ENCODE data around the gene DIP2C.
"Not testable (repeated sequence)": the region's sequence is repeated elsewhere in the genome, so short reads cannot be mapped to it uniquely, and the experiment has no call there.

The DIP2C gene

DNA sequence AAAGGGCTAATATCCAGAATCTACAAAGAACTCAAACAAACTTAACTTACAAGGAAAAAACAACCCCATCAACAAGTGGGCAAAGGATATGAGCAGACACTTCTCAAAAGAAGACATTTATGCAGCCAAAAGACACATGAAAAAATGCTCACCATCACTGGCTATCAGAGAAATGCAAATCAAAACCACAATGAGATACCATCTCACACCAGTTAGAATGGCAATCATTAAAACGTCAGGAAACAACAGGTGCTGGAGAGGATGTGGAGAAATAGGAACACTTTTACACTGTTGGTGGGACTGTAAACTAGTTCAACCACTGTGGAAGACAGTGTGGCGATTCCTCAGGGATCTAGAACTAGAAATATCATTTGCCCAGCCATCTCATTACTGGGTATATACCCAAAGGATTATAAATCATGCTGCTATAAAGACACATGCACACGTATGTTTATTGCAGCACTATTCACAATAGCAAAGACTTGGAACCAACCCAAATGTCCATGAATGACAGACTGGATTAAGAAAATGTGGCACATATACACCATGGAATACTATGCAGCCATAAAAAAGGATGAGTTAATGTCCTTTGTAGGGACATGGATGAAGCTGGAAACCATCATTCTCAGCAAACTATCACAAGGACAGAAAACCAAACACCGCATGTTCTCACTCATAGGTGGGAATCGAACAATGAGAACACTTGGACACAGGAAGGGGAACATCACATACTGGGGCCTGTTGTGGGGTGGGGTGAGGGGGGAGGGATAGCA lies 423.5 kb downstream of the DIP2C start:
- not testable (repeated sequence) for DNase-seq (ENCODE audit: low read depth)

DNA sequence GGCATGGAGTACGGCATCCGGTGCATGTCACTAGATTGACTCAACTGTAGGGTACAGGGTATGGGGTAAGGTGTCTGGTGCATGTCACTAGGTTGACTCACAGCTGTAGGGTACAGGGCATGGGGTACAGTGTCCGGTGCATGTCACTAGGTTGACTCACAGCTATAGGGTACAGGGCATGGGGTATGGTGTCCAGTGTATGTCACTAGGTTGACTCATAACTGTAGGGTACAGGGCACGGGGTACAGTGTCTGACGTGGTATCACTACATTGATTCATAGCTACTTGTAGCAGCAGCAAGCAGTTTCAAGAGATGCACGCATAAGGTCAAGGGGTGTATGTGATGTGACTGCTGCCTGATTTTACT lies 424.4 kb downstream of the DIP2C start:
- not testable (repeated sequence) for DNase-seq (ENCODE audit: low read depth)

DNA sequence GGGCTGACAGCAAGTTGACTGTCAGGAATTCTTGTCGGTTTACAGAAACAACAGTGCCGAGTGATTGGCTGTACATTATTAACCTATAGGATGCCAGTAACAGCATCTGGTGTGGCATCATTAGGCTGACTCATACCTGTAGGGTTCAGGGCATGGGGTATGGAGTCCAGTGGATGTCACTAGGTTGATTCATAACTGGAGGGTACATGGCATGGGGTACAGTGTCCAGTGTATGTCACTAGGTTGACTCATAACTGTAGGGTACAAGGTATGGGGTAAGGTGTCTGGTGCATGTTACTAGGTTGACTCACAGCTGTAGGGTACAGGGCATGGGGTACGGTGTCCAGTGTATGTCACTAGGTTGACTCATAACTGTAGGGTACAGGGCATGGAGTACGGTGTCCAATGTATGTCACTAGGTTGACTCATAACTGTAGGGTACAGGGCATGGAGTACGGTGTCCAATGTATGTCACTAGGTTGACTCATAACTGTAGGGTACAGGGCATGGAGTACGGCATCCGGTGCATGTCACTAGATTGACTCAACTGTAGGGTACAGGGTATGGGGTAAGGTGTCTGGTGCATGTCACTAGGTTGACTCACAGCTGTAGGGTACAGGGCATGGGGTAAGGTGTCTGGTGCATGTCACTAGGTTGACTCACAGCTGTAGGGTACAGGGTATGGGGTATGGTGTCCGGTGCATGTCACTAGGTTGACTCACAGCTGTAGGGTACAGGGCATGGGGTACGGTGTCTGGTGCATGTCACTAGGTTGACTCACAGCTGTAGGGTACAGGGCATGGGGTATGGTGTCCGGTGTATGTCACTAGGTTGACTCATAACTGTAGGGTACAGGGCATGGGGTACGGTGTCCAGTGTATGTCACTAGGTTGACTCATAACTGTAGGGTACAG lies 425.1 kb downstream of the DIP2C start:
- not testable (repeated sequence) for DNase-seq (ENCODE audit: low read depth)

DNA sequence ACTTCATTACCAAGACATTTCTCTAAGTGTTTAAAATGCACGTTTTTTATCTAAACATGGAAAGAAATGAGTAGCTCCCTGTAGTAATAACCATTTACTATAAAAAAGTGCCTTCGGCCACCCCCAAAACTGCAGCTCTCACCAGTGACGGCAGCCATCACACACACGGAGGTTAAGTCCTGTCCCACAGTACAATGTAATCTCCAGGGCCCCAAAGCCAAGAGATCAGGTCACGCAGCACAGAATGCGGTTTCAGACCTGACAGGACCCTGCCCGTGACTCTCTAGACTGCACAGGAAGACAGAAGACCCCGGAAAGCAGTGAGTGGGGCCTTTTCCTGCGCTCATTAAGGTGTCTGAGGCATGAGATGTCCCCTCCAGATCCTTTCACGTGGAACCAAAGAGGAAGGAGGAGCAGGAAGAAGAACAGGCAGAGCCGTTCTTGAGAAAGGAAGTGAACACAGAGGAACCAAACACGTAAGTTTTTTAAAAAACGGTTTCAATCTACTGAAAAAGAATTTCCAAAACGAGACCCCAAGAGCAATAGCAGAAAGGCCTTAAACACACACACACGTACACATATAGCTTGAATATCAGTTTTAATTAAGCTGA lies 428.5 kb downstream of the DIP2C start:
- no peak for DNase-seq (ENCODE audit: low read depth)

DNA sequence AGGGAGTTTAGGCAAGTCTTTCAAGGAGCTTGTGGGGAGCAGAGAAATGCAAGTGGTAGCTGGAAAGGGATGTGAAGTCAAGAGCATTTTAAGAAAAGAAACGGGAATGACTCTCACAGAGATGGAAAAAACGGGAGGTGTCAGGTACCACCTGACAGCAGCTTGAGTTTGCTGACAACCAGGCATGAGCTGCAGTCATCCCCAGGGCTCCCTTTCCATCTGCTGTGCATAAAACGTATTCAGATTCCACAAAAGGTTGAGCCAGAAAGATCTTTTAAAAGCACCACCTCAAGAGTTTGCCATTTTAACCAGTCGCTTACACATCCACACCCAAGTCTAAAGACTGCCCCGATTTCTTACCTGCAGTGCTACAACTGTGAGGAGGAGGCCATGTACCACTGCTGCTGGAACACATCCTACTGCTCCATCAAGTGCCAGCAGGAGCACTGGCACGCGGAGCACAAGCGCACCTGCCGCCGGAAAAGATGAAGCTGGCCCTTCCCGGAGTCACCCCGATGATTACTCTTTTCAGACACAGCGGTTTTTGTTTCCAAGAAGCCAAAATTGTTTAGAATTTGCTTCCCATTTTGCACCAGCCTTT lies 437.4 kb downstream of the DIP2C start:
- DNase-seq (ENCODE audit: low read depth): no peak

DNA sequence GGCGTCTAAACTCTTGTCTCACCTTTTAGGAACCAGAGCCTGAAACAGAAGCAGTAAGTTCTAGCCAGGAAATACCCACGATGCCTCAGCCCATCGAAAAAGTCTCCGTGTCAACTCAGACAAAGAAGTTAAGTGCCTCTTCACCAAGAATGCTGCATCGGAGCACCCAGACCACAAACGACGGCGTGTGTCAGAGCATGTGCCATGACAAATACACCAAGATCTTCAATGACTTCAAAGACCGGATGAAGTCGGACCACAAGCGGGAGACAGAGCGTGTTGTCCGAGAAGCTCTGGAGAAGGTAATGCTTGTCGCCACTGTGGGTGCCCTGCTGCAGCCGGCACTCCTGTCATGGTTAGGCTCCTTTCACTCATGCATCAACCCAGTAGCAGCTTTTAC lies 441.2 kb downstream of the DIP2C start:
- DNase-seq (ENCODE audit: low read depth): no peak

DNA sequence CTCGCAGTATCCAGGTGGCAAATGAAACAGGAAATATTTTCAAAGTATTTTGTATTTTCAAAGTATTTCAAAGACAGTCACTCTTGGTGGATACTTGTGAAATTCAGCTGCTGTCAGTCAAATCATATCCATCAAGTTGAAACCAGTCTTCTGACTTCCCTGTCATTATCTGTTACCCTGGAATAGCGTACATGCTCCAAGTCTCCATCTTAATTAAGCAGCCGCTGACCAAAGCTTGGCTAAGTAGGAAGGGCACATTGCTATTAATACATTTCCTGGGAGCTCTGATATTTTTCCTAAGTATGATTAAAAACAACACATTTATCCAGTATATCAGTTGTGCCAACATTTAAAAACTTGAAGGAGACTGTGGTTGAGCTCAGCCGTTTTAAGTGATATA lies 442.0 kb downstream of the DIP2C start:
- no peak for DNase-seq (ENCODE audit: low read depth)

DNA sequence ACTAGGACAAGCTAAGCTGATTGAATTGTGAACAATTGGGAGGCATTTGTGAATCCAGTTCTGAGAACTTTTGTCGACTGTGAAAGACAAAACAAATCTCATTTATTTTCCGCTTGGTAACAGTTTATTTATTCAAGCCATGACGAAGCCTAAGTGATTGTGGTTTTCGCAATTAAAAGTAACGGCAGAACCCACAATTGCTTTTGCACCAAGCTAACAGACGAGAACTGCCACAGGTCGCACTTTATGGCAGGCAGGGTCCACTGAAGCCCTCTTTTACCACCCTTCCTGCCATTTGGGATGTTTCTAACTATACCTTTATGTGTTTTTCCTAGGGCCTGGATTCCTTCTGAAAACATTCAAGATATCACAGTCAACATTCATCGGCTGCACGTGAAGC lies 443.0 kb downstream of the DIP2C start:
- no peak for DNase-seq (ENCODE audit: low read depth)

DNA sequence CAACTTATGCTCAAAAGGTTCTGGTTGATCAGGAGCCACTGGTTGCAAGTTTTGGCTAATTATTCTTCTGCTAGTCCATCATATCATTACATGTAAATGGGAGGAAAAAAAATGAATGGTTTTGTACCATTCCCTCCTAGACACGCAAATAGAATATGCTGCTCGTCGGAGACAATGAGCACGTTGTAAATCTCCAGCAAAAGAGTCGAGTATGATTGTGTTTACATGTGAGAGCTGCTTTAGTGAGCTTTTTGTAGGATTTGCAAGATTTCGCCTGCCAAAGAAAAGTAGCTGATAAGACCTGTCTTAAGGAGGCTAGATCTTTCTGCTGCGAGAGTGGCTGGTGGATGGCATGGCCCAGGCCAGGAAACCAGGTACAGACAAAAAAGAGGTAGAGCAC lies 445.2 kb downstream of the DIP2C start:
- no peak for DNase-seq (ENCODE audit: low read depth)

GRCh38 chr10:241966-242643 lies 447.4 kb downstream of the DIP2C start:
- DNase-seq (ENCODE audit: low read depth): no peak

DNA sequence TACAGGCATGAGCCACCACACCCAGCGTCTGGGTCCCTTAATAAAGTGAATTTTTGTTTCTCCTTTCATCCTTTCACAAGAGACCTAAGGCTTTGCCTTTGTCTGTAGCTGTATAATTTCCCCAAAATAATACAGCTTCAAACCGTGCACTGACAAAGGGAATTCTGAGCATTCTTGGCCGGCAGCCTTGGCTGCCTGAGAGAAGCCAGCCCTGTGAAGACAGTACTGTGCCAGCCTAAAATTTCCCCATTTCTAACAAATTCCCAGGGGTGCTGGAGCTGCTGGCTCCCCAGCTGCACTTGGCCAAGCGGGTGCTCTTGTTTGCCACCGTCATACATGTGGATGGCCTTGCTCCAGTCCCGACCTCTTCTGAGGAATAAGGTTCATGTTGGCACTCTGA lies 448.0 kb downstream of the DIP2C start:
- DNase-seq (ENCODE audit: low read depth): no peak

DNA sequence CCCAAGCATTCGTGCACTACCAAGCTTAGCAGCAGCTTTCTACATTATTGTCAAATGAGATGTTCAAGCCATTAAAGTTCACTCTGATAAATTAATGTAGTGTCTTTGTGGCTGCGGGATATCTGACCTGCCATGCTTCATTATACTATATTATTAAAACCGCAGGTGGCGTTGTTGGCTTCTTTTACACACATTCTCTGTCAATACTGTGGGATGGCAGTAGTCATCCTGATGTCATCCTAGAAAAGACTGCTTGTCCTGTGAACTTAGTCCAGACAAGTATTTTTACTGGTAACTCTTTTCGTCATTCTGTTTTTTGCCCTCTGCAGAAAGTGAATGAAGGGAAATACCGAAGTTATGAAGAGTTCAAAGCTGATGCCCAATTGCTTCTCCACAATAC lies 450.4 kb downstream of the DIP2C start:
- DNase-seq (ENCODE audit: low read depth): no peak

GRCh38 chr10:235915-236314 lies 453.6 kb downstream of the DIP2C start:
- no peak for DNase-seq (ENCODE audit: low read depth)

DNA sequence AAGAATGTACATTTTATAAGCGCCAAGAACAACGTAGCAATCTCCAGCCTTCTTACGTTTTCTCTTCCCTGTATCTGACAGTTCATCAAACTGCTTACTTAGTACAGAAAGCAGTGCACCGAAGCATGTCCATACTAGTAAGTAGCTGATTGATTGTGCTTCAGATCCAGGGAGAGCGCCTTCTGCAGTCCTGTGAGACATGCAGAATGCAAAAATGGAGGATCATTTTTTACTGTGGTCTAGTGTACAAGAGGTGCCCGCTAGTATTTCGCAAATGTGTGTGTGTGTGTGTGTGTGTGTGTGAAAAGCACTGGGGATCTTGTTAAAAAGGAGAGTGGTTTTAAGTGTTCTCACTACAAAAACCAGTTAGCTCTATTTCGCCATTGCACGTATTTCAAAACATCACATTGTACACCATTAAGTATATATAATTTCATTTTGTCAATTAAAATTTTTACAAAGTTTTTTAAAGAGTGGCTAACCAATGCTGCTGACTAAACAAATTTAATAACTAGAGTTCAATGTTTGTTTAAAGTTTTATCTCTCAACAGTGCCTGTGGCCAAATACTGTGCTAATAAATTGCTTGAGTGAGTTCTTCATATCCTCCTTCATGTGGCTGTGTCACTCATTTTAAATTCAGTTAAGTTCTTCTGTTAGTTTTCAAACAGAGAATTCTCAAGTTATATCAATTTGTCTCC lies 454.6 kb downstream of the DIP2C start:
- no peak for DNase-seq (ENCODE audit: low read depth)

DNA sequence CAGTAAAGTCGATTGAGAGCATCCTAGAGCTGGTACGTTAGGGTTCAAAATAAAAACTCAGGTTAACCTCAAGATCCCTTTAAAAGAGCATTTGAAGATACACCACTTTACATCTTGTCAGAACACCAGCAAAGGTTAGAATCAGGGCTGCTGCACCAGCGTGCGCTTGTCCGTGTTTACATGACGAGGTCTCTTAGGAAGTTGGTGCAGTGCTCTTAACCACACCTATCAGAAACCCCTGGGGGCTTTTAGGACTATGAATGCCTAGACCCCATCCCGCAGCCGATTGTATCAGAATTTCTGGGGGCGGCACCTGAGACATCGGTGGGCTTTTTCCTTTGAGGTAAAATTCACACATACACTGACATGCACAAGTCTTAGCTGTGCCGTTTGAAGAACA lies 456.6 kb downstream of the DIP2C start:
- DNase-seq (ENCODE audit: low read depth): no peak

DNA sequence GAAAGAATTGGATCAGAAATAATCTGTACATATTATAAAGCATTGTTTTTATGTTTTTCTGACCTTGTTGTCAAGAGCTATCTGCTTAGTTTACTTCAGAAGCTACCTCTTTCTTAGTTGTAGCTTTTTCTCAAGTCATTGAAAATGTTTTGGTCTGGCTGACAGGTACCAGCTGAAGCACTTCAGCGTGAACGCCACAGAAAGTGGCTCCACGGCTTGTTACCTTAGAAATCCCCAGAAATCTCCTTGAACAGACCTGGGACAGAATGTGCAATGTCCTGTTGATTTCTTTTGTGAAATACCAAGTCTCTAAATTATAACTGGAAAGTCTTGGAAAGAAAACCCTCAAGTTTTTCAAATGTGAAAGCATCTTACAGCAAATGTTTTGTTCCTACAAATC lies 457.4 kb downstream of the DIP2C start:
- DNase-seq (ENCODE audit: low read depth): no peak

- DNase-seq (ENCODE audit: low read depth): no peak
These were observed 458.7 kb downstream of the DIP2C start for GRCh38 chr10:230758-231157.

GRCh38 chr10:228366-228765 lies 461.1 kb downstream of the DIP2C start:
- no peak for DNase-seq (ENCODE audit: low read depth)

DNA sequence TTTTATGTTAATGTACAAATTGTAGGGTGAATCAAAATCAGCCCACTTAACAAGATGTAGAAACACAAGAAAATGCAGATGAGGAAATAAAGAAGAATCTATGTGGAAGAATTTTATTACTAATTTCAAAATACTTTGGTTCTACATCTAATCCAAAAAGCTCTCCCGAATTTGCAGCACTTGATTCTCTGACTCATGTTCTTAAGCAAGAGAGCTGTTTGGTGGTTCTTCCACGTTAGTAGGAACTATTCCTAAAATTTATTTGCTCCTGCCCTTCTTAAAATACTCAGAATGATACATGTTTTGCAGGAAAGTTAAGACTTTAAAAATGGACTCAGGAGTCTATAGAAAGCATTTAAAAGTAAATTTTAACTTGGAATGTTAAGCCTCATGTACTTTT lies 462.5 kb downstream of the DIP2C start:
- DNase-seq (ENCODE audit: low read depth): no peak

DNA sequence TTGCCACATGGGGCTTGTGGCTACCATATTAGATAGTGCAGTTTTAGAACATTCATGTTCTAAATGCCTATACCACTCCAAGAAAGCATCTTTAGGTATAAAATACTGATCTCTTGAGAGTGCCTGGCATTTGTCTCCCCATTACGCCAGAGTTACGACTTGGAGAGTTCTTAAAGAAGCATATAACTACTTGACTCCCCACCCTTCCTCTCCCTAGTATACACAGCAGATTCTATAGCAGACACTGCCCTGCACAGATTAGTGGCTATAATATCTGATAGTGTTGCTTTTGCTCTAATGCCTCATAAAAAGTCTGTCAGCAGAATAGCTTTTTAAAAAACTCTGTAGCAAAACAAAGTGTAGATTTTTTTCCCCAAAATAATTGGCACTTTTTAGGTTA lies 463.4 kb downstream of the DIP2C start:
- no peak for DNase-seq (ENCODE audit: low read depth)

- no peak for DNase-seq (ENCODE audit: low read depth)
These were observed 464.9 kb downstream of the DIP2C start for GRCh38 chr10:224571-224970.
